ENCODE results near the gene MX1.

MX1 gene

GRCh38 chr21:41425954-41426675 lies at the start of gene MX1:
Gene MX1 (plus strand): TSS chr21:41426239. CDS start chr21:41432071, 5,832 bp downstream.
- DNase-seq (ENCODE audit: low spot score) (no peak), FAIRE-seq (no peak)

- no peak for DNase-seq (ENCODE audit: low spot score)
- no peak for FAIRE-seq
These were observed 48.3 kb upstream of the MX1 start for GRCh38 chr21:41377715-41378114.

GRCh38 chr21:41378849-41379248 lies 47.2 kb upstream of the MX1 start:
- DNase-seq (ENCODE audit: low spot score) (no peak), FAIRE-seq (no peak)

GRCh38 chr21:41379901-41380300 lies 46.1 kb upstream of the MX1 start:
- FAIRE-seq (no peak), DNase-seq (ENCODE audit: low spot score) (no peak)

GRCh38 chr21:41381731-41382130 lies 44.3 kb upstream of the MX1 start:
- no peak for DNase-seq (ENCODE audit: low spot score)
- no peak for FAIRE-seq

GRCh38 chr21:41387042-41387819 lies 38.8 kb upstream of the MX1 start:
- no peak for FAIRE-seq
- DNase-seq (ENCODE audit: low spot score), result no peak

GRCh38 chr21:41387824-41388223 lies 38.2 kb upstream of the MX1 start:
- FAIRE-seq, result no peak
- DNase-seq (ENCODE audit: low spot score), result no peak

- FAIRE-seq (no peak), DNase-seq (ENCODE audit: low spot score) (no peak)
These were observed 37.8 kb upstream of the MX1 start for GRCh38 chr21:41388259-41388658.

- DNase-seq (ENCODE audit: low spot score) (no peak), FAIRE-seq (no peak)
These were observed 35.9 kb upstream of the MX1 start for GRCh38 chr21:41390043-41390639.

- no peak for FAIRE-seq
- DNase-seq (ENCODE audit: low spot score), result no peak
These were observed 32.1 kb upstream of the MX1 start for GRCh38 chr21:41393876-41394465.

- no peak for DNase-seq (ENCODE audit: low spot score)
- no peak for FAIRE-seq
These were observed 29.4 kb upstream of the MX1 start for GRCh38 chr21:41396558-41397075.

- DNase-seq (ENCODE audit: low spot score), result no peak
These were observed 28.6 kb upstream of the MX1 start for GRCh38 chr21:41397471-41397891.

GRCh38 chr21:41398251-41398650 lies 27.8 kb upstream of the MX1 start:
- FAIRE-seq (no peak), DNase-seq (ENCODE audit: low spot score) (no peak)

More at GRCh38 chr21:41397471-41397891, 28.6 kb upstream of the MX1 start:
- FAIRE-seq, result no peak

GRCh38 chr21:41398831-41399230 lies 27.2 kb upstream of the MX1 start:
- no peak for DNase-seq (ENCODE audit: low spot score)
- FAIRE-seq, result no peak

- no peak for DNase-seq (ENCODE audit: low spot score)
- FAIRE-seq, result no peak
These were observed 26.7 kb upstream of the MX1 start for GRCh38 chr21:41399246-41399800.

GRCh38 chr21:41402231-41402630 lies 23.8 kb upstream of the MX1 start:
- FAIRE-seq (no peak), DNase-seq (ENCODE audit: low spot score) (no peak)

GRCh38 chr21:41402796-41403195 lies 23.2 kb upstream of the MX1 start:
- DNase-seq (ENCODE audit: low spot score), result no peak
- FAIRE-seq, result no peak

- FAIRE-seq, result no peak
These were observed 22.7 kb upstream of the MX1 start for GRCh38 chr21:41403331-41403730.

GRCh38 chr21:41403966-41404365 lies 22.1 kb upstream of the MX1 start:
- FAIRE-seq, result no peak
- no peak for DNase-seq (ENCODE audit: low spot score)

More at GRCh38 chr21:41403331-41403730, 22.7 kb upstream of the MX1 start:
- no peak for DNase-seq (ENCODE audit: low spot score)

- DNase-seq (ENCODE audit: low spot score) (no peak), FAIRE-seq (no peak)
These were observed 20.7 kb upstream of the MX1 start for GRCh38 chr21:41405321-41405720.

- FAIRE-seq (no peak), DNase-seq (ENCODE audit: low spot score) (no peak)
These were observed 19.7 kb upstream of the MX1 start for GRCh38 chr21:41406340-41406739.

Data from urothelium cell line (cell line).